PC-9 (cell line): Measurements from ENCODE around the gene C4BPA.

Experiments used
- EZH2 ChIP-seq: fragments of 200-600 bp; sonication (generic); IDR thresholded peaks from 2 replicates; pipeline ENCODE4 v1.8.0; 2017; ENCODE audit warnings: antibody characterized with exemption, low read depth
- TF ChIP-seq, protein P1 (sequence below): fragments of 200-600 bp; sonication (generic); conservative IDR thresholded peaks from 2 replicates; pipeline ENCODE4 v1.6.1; 2017; ENCODE audit warnings: mixed run types, antibody characterized with exemption, mild to moderate bottlenecking, moderate library complexity

DNA sequence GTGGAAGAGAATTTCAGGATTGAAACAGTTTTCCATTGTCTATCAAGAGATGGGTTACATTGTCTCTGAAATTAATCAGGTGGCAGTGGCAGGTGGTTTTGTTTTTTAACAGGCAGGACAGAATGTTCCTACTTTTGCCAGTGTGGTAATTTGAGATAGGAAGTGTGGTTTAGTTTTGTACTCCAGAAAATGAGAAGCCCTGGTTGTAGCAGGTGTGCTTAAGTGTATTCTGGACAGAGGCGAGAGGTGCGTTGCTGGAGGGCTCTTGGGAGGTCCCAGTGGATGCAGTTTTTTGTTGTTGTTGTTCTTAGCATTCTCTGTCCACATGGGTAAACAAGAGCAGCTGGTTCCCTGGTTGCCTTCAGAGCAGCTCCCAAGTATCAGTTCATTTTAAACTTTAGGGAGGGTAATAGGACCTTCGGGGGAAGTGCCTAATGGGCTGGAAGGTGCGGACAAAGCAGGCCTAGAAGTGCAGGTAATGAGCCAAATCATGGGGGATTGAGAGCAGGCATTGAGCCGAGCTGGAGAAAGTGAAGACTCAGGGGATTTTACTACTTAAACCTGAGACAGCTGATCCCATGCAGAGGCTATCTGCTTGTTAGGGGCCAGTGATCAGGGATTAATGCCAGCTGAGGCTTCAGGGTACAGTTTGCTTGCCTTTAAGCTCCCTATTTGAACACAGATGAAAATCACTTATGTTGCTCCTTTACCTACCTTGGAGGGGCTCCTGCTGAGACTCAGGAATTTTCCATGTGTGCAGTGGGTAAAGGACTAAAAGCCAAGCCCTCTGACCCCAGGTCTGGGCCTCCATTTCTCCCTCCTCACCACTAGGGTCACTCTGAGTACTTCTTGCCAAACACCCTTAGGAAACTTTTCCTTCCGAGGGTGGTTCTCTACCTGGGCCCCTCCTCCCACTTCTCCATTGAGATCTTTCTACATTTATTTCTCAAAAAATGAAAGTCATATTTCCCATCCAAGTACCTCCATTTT is 44.9 kb upstream of the C4BPA start:
- TF ChIP-seq, protein P1, sequence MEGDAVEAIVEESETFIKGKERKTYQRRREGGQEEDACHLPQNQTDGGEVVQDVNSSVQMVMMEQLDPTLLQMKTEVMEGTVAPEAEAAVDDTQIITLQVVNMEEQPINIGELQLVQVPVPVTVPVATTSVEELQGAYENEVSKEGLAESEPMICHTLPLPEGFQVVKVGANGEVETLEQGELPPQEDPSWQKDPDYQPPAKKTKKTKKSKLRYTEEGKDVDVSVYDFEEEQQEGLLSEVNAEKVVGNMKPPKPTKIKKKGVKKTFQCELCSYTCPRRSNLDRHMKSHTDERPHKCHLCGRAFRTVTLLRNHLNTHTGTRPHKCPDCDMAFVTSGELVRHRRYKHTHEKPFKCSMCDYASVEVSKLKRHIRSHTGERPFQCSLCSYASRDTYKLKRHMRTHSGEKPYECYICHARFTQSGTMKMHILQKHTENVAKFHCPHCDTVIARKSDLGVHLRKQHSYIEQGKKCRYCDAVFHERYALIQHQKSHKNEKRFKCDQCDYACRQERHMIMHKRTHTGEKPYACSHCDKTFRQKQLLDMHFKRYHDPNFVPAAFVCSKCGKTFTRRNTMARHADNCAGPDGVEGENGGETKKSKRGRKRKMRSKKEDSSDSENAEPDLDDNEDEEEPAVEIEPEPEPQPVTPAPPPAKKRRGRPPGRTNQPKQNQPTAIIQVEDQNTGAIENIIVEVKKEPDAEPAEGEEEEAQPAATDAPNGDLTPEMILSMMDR, result no peak
- no peak for TF ChIP-seq EZH2
